Subcutaneous adipose tissue (tissue), 4 donors: ENCODE results near the gene UNC13B. TPM values are rescaled to one million over a fixed set of nuclear protein-coding genes. Genes with fewer than 3 reads are reported as not detected.

ENCODE experiments used
- total RNA-seq, 4 donors: library from RNA; depleted of rRNA; stranded (reverse); fragments of >200 nt; gene quantifications; one replicate each; pipeline ENCODE4 v1.1.0, GENCODE V29; 2016
- TF ChIP-seq, protein P1 (sequence below): fragments of 450-650 bp; IDR thresholded peaks from one replicate; pipeline ENCODE4 v1.5.1; 2016; ENCODE audit warnings: low read depth, mild to moderate bottlenecking, control low read depth, antibody characterized with exemption, moderate library complexity

The UNC13B gene
- total RNA-seq, 4 donors from 2014 or later = 17.5 to 31.6 (median 28.9) TPM

- TF ChIP-seq, protein P1, sequence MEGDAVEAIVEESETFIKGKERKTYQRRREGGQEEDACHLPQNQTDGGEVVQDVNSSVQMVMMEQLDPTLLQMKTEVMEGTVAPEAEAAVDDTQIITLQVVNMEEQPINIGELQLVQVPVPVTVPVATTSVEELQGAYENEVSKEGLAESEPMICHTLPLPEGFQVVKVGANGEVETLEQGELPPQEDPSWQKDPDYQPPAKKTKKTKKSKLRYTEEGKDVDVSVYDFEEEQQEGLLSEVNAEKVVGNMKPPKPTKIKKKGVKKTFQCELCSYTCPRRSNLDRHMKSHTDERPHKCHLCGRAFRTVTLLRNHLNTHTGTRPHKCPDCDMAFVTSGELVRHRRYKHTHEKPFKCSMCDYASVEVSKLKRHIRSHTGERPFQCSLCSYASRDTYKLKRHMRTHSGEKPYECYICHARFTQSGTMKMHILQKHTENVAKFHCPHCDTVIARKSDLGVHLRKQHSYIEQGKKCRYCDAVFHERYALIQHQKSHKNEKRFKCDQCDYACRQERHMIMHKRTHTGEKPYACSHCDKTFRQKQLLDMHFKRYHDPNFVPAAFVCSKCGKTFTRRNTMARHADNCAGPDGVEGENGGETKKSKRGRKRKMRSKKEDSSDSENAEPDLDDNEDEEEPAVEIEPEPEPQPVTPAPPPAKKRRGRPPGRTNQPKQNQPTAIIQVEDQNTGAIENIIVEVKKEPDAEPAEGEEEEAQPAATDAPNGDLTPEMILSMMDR = no peak
Measured at GRCh38 chr9:35253075-35253474, 91.3 kb downstream of the UNC13B start.

GRCh38 chr9:35254237-35254636 is 92.4 kb downstream of the UNC13B start:
- TF ChIP-seq, protein P1 = no peak

DNA sequence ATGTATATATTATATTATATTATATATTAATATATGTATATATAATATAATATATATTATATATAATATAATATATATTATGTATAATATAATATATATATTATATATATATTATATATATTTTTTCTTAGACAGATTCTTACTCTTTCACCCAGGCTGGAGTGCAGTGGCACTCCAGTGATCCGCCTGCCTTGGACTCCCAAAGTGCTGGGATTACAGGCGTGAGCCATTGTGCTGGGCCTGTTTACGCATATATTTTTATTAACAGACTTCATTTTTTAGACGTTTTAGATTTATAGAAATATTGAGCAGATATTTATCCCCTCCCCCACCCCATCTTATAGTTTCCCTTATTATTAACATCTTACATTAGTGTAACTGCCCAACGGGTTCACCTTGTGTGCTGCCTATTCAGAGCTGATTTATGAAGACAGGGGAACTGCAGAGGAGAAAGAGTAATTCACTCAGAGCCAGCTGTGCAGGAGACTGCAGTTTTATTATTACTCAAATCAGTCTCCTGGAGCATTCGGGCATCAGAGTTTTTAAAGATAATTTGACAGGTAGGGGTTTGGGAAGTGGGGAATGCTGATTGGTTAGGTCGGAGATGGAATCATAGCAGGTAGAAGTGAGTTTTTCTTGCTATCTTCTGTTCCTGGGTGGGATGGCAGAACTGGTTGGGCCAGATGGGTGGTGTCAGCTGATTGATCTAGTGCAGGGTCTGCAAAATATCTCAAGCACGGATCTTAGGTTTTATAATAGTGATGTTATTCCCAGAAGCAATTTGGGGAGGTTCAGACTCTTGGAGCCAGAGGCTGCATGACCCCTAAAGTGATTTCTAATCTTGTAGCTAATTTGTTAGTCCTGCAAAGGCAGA is 93.4 kb downstream of the UNC13B start:
- TF ChIP-seq, protein P1 = no peak

- TF ChIP-seq, protein P1 = no peak
Measured at GRCh38 chr9:35257986-35258659, 96.3 kb downstream of the UNC13B start.

DNA sequence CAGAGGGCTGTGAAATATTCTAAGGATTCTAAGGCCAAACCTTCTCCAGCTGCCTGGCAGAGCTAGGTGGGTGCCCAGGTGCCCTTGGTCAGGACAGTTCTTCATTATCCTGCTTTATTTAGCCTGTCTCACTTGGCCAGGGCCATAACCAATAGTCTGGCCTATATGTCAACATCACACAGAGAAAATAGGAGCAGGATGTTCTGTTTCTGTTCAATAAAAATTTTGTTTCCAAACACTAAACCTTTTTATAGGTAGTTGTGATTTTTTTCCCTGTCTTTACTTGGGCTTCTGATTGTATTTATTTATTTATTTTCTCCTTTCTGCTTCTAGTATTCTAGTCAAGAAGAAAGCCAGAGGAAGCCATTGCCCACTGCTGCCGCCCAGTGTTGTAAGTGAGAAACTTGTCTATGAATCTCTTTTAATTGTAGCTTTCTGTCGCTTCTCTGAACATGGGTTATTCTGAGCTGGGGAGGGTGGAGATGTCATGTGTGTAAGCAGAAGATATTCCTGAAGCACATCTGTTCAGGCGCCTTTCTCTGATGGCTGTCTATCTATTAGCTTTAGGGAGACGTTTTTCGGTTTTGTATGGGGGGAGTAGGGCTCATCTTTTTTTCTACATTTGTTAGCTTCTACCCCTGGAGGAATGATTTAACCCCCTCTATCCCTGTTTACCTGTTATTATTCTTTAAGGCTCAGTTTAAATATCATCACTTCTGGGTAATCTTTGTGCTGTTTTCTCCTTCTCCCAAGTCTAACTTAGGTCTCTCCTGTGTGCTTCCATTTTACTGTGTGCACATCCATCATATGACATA is 97.1 kb downstream of the UNC13B start:
- TF ChIP-seq, protein P1 = no peak

- TF ChIP-seq, protein P1 = no peak
Measured at GRCh38 chr9:35260186-35260585, 98.4 kb downstream of the UNC13B start.

DNA sequence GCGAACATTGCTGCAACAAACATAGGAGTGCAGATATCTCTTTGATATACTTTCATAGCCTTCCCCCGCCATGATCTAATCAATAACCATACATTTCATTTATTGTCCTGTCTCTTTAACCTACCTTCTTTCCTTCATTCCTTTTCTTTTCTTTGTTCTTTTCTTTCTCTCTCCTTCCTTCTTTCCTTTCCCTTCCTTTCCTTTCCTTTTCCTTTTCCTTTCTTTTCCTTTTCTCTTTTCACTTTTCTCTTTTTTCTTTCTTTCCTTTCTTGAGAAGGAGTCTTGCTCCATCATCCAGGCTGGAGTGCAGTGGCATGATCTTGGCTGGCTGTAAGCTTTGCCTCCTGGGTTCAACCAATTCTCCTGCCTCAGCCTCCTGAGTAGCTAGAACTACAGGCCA is 100.3 kb downstream of the UNC13B start:
- TF ChIP-seq, protein P1 = no peak
